Nasal cavity respiratory epithelium epithelial cell of viscerocranial mucosa (primary cell): Measurements from ENCODE around the gene PIN4. TPM values are rescaled to one million over a fixed set of nuclear protein-coding genes. Genes with fewer than 3 reads are reported as not detected.

Source experiments
- total RNA-seq: library from RNA; depleted of rRNA; stranded (reverse); fragments of >200 nt; gene quantifications from 2 replicates; pipeline ENCODE4 v1.2.3, GENCODE V29; 2014

The PIN4 gene
- 10.6 and 19.2 TPM in 2 replicates for total RNA-seq

DNA sequence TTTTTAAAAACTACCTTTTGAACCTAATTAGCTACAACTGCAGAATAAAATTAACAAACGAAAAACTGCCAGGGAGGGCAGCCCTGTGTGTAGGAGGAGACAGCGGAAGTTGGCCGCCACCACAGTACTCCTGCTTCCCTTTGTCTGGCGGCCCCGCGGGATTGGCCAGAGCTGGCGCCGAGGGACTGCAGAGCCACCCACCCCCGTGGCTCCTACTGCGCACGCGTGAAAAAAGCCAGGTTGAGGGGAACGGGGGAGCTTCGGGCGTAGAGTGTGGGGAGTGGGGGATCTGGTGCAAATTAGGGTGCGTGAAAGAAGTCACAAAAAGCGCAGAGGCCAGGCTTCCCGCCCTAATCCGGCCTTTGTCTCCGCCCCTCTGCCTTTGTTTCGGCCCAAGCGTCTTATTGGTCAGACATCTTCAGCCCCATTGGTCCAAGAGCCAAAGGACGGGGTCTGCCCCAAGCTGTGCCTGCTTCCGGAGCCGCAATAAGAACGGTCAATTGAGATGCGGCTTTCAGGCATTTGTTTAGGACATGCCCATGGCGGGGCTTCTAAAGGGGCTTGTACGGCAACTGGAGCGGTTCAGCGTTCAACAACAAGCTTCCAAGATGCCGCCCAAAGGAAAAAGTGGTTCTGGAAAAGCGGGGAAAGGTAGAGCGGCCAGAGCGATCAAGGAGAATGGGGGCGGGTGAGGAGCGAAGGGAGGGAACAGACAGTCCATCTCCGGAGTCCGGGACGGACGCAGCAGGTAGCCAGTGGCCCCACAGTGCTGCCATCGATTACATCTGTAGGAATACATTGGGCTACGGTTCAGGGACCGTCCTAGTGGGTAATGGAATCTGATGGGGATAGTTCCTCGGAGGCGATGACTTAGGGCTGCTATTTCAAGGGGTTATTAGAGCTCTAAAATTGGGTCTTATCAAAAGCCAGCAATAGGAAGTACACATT, at the start of gene PIN4:
PIN4 (plus strand) TSS at position 580 of the 948 bp plus-strand sequence; CDS start at position 609, 29 bp downstream.

GRCh38 chrX:72238721-72239475, 57.3 kb downstream of the PIN4 start, which contains the start of gene ERCC6L:
Gene ERCC6L (minus strand): TSS chrX:72239027. CDS start chrX:72238911, 116 bp downstream.

Other genes starting within 250 kb of the PIN4 start
- gene RTL5, start 49.8 kb upstream of the PIN4 start, total RNA-seq: under 0.01 and 0.50 TPM in 2 replicates
- under 0.01 and 0.07 TPM in 2 replicates for gene ERCC6L, start 57.3 kb downstream of the PIN4 start, total RNA-seq
- 933 and 1,098 TPM in 2 replicates for gene RPS4X, start 95.5 kb downstream of the PIN4 start, total RNA-seq
- gene CITED1, start 124.2 kb downstream of the PIN4 start, total RNA-seq: 0.14 and 0.34 TPM in 2 replicates